Left kidney (tissue), 2 donors: ENCODE results near the gene NAPA. TPM values are rescaled to one million over a fixed set of nuclear protein-coding genes. Genes with fewer than 3 reads are reported as not detected.
A peak's percentile ranks its signal among the peaks of the same experiment; 100 is the strongest.

Experiments used
- DNase-seq: peaks from one replicate; pipeline ENCODE4 v3.0.0-alpha.2; 2013
- polyA plus RNA-seq: library from polyadenylated mRNA; unstranded; fragments of 120-200 nt; gene quantifications from one replicate; pipeline ENCODE4 v1.2.1, GENCODE V29; 2013; ENCODE audit not compliant: insufficient read length

NAPA gene
- polyA plus RNA-seq, 1 donor, result 150 TPM

GRCh38 chr19:47529018-47529742 is 14.3 kb upstream of the NAPA start:
- DNase-seq, result no peak

GRCh38 chr19:47526798-47527197 is 11.9 kb upstream of the NAPA start:
- no peak for DNase-seq

GRCh38 chr19:47523473-47523872 is 8.6 kb upstream of the NAPA start:
- no peak for DNase-seq

GRCh38 chr19:47521473-47522180 is 6.8 kb upstream of the NAPA start:
- no peak for DNase-seq

- no peak for DNase-seq
Measured at GRCh38 chr19:47520839-47521238, 6.0 kb upstream of the NAPA start.

- no peak for DNase-seq
Measured at GRCh38 chr19:47520343-47520806, 5.5 kb upstream of the NAPA start.

GRCh38 chr19:47518854-47519253 is 4.0 kb upstream of the NAPA start:
- no peak for DNase-seq

GRCh38 chr19:47518139-47518538 is 3.3 kb upstream of the NAPA start:
- no peak for DNase-seq

- no peak for DNase-seq
Measured at GRCh38 chr19:47514151-47514868, 553 bp downstream of the NAPA start.

GRCh38 chr19:47512948-47513319 is 1.9 kb downstream of the NAPA start:
- no peak for DNase-seq

- DNase-seq, result peak; percentile 25
Measured at GRCh38 chr19:47512183-47512947, 2.5 kb downstream of the NAPA start.

- DNase-seq, result no peak
Measured at GRCh38 chr19:47511681-47512080, 3.2 kb downstream of the NAPA start.

- no peak for DNase-seq
Measured at GRCh38 chr19:47511128-47511517, 3.7 kb downstream of the NAPA start.

- no peak for DNase-seq
Measured at GRCh38 chr19:47510516-47511127, 4.2 kb downstream of the NAPA start.

GRCh38 chr19:47509973-47510372 is 4.9 kb downstream of the NAPA start:
- no peak for DNase-seq

- no peak for DNase-seq
Measured at GRCh38 chr19:47509170-47509847, 5.6 kb downstream of the NAPA start.

GRCh38 chr19:47508721-47509120 is 6.1 kb downstream of the NAPA start:
- DNase-seq, result no peak

- no peak for DNase-seq
Measured at GRCh38 chr19:47507924-47508553, 6.8 kb downstream of the NAPA start.

GRCh38 chr19:47507012-47507411 is 7.9 kb downstream of the NAPA start:
- DNase-seq, result peak; percentile 42

GRCh38 chr19:47506459-47506858 is 8.4 kb downstream of the NAPA start:
- DNase-seq, result no peak

GRCh38 chr19:47505506-47505905 is 9.4 kb downstream of the NAPA start:
- DNase-seq, result no peak
